T-helper 1 cell treated with Interleukin-12 subunit alpha and Interleukin-12 subunit beta and Interleukin-4 antibody, amounts not matched to agents 30 μg/mL and 1 μg/mL, for 36 hours (primary cell): ENCODE results near the gene SMPD2.

Experiments
- H3K27ac Mint-ChIP-seq: one replicate; pipeline ENCODE4 v1.8.0; 2021; ENCODE audit warnings: mild to moderate bottlenecking, mixed read lengths
- H3K27me3 Mint-ChIP-seq: one replicate; pipeline ENCODE4 v1.8.0; 2021; ENCODE audit warnings: low read depth, mixed read lengths
- H3K36me3 Mint-ChIP-seq: one replicate; pipeline ENCODE4 v1.8.0; 2021; ENCODE audit warnings: low read depth, mixed read lengths
- H3K4me1 Mint-ChIP-seq: one replicate; pipeline ENCODE4 v1.8.0; 2021; ENCODE audit warnings: low read depth, mixed read lengths
- H3K4me3 Mint-ChIP-seq: one replicate; pipeline ENCODE4 v1.8.0; 2021; ENCODE audit warnings: mild to moderate bottlenecking, moderate library complexity, mixed read lengths
- H3K9me3 Mint-ChIP-seq: one replicate; pipeline ENCODE4 v1.8.0; 2021; ENCODE audit warnings: mixed read lengths

Gene SMPD2

GRCh38 chr6:109436041-109436440 lies 4.5 kb upstream of the SMPD2 start:
- Mint-ChIP-seq H3K36me3 (peaks cover under 1% of the 10 kb centered on the region), H3K27me3 (peaks cover 13% of the 10 kb centered on the region), H3K4me3 (no peak overlapping the region), H3K9me3 (no peaks in the 10 kb centered on the region), H3K27ac (no peak overlapping the region), H3K4me1 (peaks cover 3% of the 10 kb centered on the region)

GRCh38 chr6:109441069-109441816 lies 719 bp downstream of the SMPD2 start:
- Mint-ChIP-seq H3K4me1 (peaks cover 24% of the 10 kb centered on the region), H3K4me3 (peak overlapping the region; percentile 94)

GRCh38 chr6:109442393-109442924 lies 1.9 kb downstream of the SMPD2 start:
- peaks cover 26% of the 10 kb centered on the region for H3K4me1 Mint-ChIP-seq
- peaks cover 45% of the 10 kb centered on the region for H3K36me3 Mint-ChIP-seq

More at GRCh38 chr6:109441069-109441816, 719 bp downstream of the SMPD2 start:
- Mint-ChIP-seq H3K9me3 (no peaks in the 10 kb centered on the region), H3K27me3 (no peaks in the 10 kb centered on the region), H3K27ac (peak overlapping the region; percentile 89), H3K36me3 (peaks cover 39% of the 10 kb centered on the region)

GRCh38 chr6:109443425-109443950 lies 3.0 kb downstream of the SMPD2 start:
- H3K27me3 Mint-ChIP-seq = no peaks in the 10 kb centered on the region
- H3K36me3 Mint-ChIP-seq = peaks cover 47% of the 10 kb centered on the region
- H3K27ac Mint-ChIP-seq = no peak overlapping the region
- no peaks in the 10 kb centered on the region for H3K9me3 Mint-ChIP-seq
- H3K4me3 Mint-ChIP-seq = no peak overlapping the region
- H3K4me1 Mint-ChIP-seq = peaks cover 31% of the 10 kb centered on the region

More at GRCh38 chr6:109442393-109442924, 1.9 kb downstream of the SMPD2 start:
- Mint-ChIP-seq H3K27ac (no peak overlapping the region), H3K4me3 (peak overlapping the region; percentile 94), H3K9me3 (no peaks in the 10 kb centered on the region), H3K27me3 (no peaks in the 10 kb centered on the region)

GRCh38 chr6:109445382-109445781 lies 4.9 kb downstream of the SMPD2 start:
- H3K4me3 Mint-ChIP-seq = no peak overlapping the region
- H3K27ac Mint-ChIP-seq = peak overlapping the region; percentile 26
- H3K4me1 Mint-ChIP-seq = peaks cover 41% of the 10 kb centered on the region
- no peaks in the 10 kb centered on the region for H3K9me3 Mint-ChIP-seq
- H3K27me3 Mint-ChIP-seq = no peaks in the 10 kb centered on the region
- peaks cover 53% of the 10 kb centered on the region for H3K36me3 Mint-ChIP-seq

GRCh38 chr6:109446072-109446471 lies 5.5 kb downstream of the SMPD2 start:
- H3K27ac Mint-ChIP-seq = no peak overlapping the region
- no peaks in the 10 kb centered on the region for H3K9me3 Mint-ChIP-seq
- H3K27me3 Mint-ChIP-seq = no peaks in the 10 kb centered on the region
- peaks cover 44% of the 10 kb centered on the region for H3K4me1 Mint-ChIP-seq
- peaks cover 57% of the 10 kb centered on the region for H3K36me3 Mint-ChIP-seq
- no peak overlapping the region for H3K4me3 Mint-ChIP-seq

- Mint-ChIP-seq H3K27me3 (no peaks in the 10 kb centered on the region), H3K9me3 (no peaks in the 10 kb centered on the region), H3K36me3 (peaks cover 53% of the 10 kb centered on the region), H3K4me3 (no peak overlapping the region), H3K4me1 (peaks cover 39% of the 10 kb centered on the region), H3K27ac (no peak overlapping the region)
Observed at GRCh38 chr6:109446541-109446940, 6.0 kb downstream of the SMPD2 start.

GRCh38 chr6:109447087-109447486 lies 6.6 kb downstream of the SMPD2 start:
- Mint-ChIP-seq H3K36me3 (peaks cover 51% of the 10 kb centered on the region), H3K4me3 (no peak overlapping the region), H3K9me3 (no peaks in the 10 kb centered on the region), H3K27me3 (no peaks in the 10 kb centered on the region), H3K4me1 (peaks cover 38% of the 10 kb centered on the region), H3K27ac (no peak overlapping the region)

- Mint-ChIP-seq H3K4me1 (peaks cover 36% of the 10 kb centered on the region), H3K9me3 (no peaks in the 10 kb centered on the region), H3K27me3 (no peaks in the 10 kb centered on the region), H3K4me3 (no peak overlapping the region), H3K36me3 (peaks cover 44% of the 10 kb centered on the region), H3K27ac (peak overlapping the region; percentile 56)
Observed at GRCh38 chr6:109447878-109448555, 7.5 kb downstream of the SMPD2 start.

- H3K36me3 Mint-ChIP-seq = peaks cover 38% of the 10 kb centered on the region
- H3K9me3 Mint-ChIP-seq = no peaks in the 10 kb centered on the region
- peak overlapping the region; percentile 33 for H3K4me3 Mint-ChIP-seq
- H3K27ac Mint-ChIP-seq = peak overlapping the region; percentile 56
- H3K4me1 Mint-ChIP-seq = peaks cover 32% of the 10 kb centered on the region
- no peaks in the 10 kb centered on the region for H3K27me3 Mint-ChIP-seq
Observed at GRCh38 chr6:109448615-109449014, 8.1 kb downstream of the SMPD2 start.

- Mint-ChIP-seq H3K27me3 (no peaks in the 10 kb centered on the region), H3K9me3 (no peaks in the 10 kb centered on the region), H3K36me3 (peaks cover 40% of the 10 kb centered on the region), H3K4me1 (peaks cover 38% of the 10 kb centered on the region), H3K27ac (peak overlapping the region; percentile 85), H3K4me3 (peak overlapping the region; percentile 40)
Observed at GRCh38 chr6:109449064-109449794, 8.7 kb downstream of the SMPD2 start.

GRCh38 chr6:109449795-109450673 lies 9.5 kb downstream of the SMPD2 start:
- Mint-ChIP-seq H3K9me3 (no peaks in the 10 kb centered on the region), H3K27me3 (no peaks in the 10 kb centered on the region), H3K4me1 (peaks cover 42% of the 10 kb centered on the region), H3K27ac (peak overlapping the region; percentile 85), H3K36me3 (peaks cover 36% of the 10 kb centered on the region), H3K4me3 (peak overlapping the region; percentile 50)

- Mint-ChIP-seq H3K27ac (peak overlapping the region; percentile 49), H3K27me3 (no peaks in the 10 kb centered on the region), H3K9me3 (no peaks in the 10 kb centered on the region), H3K4me3 (no peak overlapping the region), H3K4me1 (peaks cover 42% of the 10 kb centered on the region), H3K36me3 (peaks cover 32% of the 10 kb centered on the region)
Observed at GRCh38 chr6:109450801-109451200, 10.3 kb downstream of the SMPD2 start.
